Upper lobe of left lung (tissue), 6 donors: Measurements from ENCODE around the gene KIAA0232. TPM values are rescaled to one million over a fixed set of nuclear protein-coding genes. Genes with fewer than 3 reads are reported as not detected.
A peak's percentile ranks its signal among the peaks of the same experiment; 100 is the strongest.

Experiments used
- ATAC-seq, 2 donors: fragments of 200-7000 bp; cut with Tn5 transposase; one replicate each; pipeline ENCODE4 v1.9.1; 2022; ENCODE audit warnings: mild to moderate bottlenecking in 2 of 2, moderate library complexity in 2 of 2; ENCODE audit not compliant: low FRiP score in 2 of 2
- DNase-seq, 2 donors: peaks; one replicate each; pipeline ENCODE4 v3.0.0-alpha.2; 2019 to 2020
- H3K27ac ChIP-seq, 4 donors: fragments of 200-600 bp; sonication (generic); one replicate each; pipeline ENCODE4 v1.5.1; 2016 to 2019
- H3K27me3 ChIP-seq, 4 donors: fragments of 200-600 bp; sonication (generic); one replicate each; pipeline ENCODE4 v1.5.1; 2017 to 2019
- H3K36me3 ChIP-seq, 4 donors: fragments of 200-600 bp; sonication (generic); one replicate each; pipeline ENCODE4 v1.5.1; 2016 to 2019
- H3K4me1 ChIP-seq, 4 donors: fragments of 200-600 bp; sonication (generic); one replicate each; pipeline ENCODE4 v1.5.1; 2018 to 2019
- H3K4me3 ChIP-seq, 4 donors: fragments of 200-600 bp; sonication (generic); one replicate each; pipeline ENCODE4 v1.5.1; 2017 to 2019; ENCODE audit warnings: mild to moderate bottlenecking in 2 of 4, moderate library complexity in 1 of 4
- H3K9me3 ChIP-seq, 4 donors: fragments of 200-600 bp; sonication (generic); one replicate each; pipeline ENCODE4 v1.5.1; 2018 to 2019
- EP300 ChIP-seq, 4 donors: sonication (generic); formaldehyde crosslinking; IDR thresholded peaks; one replicate each; pipeline ENCODE4 v1.5.1; 2017; ENCODE audit warnings: antibody characterized with exemption in 4 of 4, control low read depth in 2 of 4
- POLR2A ChIP-seq, 4 donors: fragments of 450-650 bp; IDR thresholded peaks; one replicate each; pipeline ENCODE4 v1.5.1; 2016 to 2017; ENCODE audit warnings: antibody characterized with exemption in 4 of 4, mild to moderate bottlenecking in 2 of 4
- POLR2AphosphoS5 ChIP-seq, 2 donors: sonication (generic); formaldehyde crosslinking; IDR thresholded peaks; one replicate each; pipeline ENCODE4 v1.5.1; 2017; ENCODE audit warnings: antibody characterized with exemption in 2 of 2
- WGBS, 2 donors: methylation state at CpG; one replicate each; pipeline ENCODE4 v1.1.5; 2017 to 2018; 5-methylcytosine and 5-hydroxymethylcytosine counted together
- total RNA-seq, 6 donors: library from RNA; depleted of rRNA in 4 of 6; stranded (reverse); fragments of >200 nt in 4 of 6; gene quantifications; one replicate each; pipeline versions ENCODE4 v1.1.0 to v1.2.1, GENCODE V29; 2016 to 2021
- TF ChIP-seq, protein P1 (sequence below), 6 experiments: fragments of 450-650 bp in 4 of 6; fragments of 200-600 bp in 2 of 6; sonication (generic) in 2 of 6; IDR thresholded peaks; one replicate each; pipeline ENCODE4 v1.5.1; 2016 to 2019; ENCODE audit warnings: antibody characterized with exemption in 6 of 6
- donor health status: DM: no; HTN: no; CAD: no; lungs with moderate emphysema.
- donor health status: DM: no; HTN: yes; CAD: no; lungs with severe emphysema.

The KIAA0232 gene, protein sequence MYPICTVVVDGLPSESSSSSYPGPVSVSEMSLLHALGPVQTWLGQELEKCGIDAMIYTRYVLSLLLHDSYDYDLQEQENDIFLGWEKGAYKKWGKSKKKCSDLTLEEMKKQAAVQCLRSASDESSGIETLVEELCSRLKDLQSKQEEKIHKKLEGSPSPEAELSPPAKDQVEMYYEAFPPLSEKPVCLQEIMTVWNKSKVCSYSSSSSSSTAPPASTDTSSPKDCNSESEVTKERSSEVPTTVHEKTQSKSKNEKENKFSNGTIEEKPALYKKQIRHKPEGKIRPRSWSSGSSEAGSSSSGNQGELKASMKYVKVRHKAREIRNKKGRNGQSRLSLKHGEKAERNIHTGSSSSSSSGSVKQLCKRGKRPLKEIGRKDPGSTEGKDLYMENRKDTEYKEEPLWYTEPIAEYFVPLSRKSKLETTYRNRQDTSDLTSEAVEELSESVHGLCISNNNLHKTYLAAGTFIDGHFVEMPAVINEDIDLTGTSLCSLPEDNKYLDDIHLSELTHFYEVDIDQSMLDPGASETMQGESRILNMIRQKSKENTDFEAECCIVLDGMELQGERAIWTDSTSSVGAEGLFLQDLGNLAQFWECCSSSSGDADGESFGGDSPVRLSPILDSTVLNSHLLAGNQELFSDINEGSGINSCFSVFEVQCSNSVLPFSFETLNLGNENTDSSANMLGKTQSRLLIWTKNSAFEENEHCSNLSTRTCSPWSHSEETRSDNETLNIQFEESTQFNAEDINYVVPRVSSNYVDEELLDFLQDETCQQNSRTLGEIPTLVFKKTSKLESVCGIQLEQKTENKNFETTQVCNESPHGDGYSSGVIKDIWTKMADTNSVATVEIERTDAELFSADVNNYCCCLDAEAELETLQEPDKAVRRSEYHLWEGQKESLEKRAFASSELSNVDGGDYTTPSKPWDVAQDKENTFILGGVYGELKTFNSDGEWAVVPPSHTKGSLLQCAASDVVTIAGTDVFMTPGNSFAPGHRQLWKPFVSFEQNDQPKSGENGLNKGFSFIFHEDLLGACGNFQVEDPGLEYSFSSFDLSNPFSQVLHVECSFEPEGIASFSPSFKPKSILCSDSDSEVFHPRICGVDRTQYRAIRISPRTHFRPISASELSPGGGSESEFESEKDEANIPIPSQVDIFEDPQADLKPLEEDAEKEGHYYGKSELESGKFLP (N-terminal part only)
- total RNA-seq, result 10 to 100 TPM; 22.6 to 45.0 (median 24.4) TPM

DNA sequence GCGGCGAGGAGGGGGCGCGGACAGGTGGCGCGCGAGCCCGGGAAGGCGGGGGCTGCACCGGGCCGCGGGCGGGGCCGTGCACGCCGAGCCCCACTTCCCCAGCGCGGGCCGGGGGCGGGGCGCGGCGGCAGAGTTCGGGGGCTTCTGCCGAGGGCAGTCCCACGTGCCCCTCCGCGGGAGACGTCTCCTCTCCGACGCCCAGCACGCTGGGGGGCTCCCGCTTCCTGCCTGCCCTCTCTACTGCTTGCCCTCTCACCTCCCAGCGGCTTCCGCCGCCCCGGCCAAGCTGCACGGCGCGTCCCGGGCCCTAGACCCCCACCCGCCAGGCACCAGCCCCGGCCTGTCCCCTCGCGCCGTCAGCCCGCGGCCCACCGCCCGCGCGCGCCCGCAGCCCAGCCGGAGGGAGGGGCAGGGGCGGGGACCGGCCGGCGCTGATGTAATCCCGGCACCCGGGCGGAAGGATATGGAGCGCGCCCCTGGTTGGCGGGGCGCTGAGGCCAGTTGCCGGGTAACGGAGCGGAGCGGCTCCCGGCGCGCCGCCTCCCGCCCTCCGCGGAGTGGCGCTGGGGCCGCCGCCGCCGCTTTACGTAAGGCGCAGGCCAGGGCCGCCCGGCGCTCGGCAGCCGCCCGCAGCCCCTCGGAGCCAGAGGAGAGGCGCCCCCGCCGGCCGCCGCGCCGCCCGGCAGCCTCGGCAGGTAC, at the start of gene KIAA0232:
KIAA0232 (plus strand) TSS at position 581 of the 699 bp plus-strand sequence. CDS start 41,727 bp downstream, outside the sequence.
- H3K36me3 ChIP-seq, result peaks cover 0 to 3% (median 0%) of the 10 kb centered on the region in 4 donors
- TF ChIP-seq POLR2A (IDR thresholded peaks at IDR 0.05) (peak in 3 of 4 donors; percentile 53 to 88 (median 81)), EP300 (IDR thresholded peaks at IDR 0.05) (peak in 1 of 4 donors; percentile 31), POLR2AphosphoS5 (IDR thresholded peaks at IDR 0.05) (peak; percentile 14 to 81)
- TF ChIP-seq, protein P1, sequence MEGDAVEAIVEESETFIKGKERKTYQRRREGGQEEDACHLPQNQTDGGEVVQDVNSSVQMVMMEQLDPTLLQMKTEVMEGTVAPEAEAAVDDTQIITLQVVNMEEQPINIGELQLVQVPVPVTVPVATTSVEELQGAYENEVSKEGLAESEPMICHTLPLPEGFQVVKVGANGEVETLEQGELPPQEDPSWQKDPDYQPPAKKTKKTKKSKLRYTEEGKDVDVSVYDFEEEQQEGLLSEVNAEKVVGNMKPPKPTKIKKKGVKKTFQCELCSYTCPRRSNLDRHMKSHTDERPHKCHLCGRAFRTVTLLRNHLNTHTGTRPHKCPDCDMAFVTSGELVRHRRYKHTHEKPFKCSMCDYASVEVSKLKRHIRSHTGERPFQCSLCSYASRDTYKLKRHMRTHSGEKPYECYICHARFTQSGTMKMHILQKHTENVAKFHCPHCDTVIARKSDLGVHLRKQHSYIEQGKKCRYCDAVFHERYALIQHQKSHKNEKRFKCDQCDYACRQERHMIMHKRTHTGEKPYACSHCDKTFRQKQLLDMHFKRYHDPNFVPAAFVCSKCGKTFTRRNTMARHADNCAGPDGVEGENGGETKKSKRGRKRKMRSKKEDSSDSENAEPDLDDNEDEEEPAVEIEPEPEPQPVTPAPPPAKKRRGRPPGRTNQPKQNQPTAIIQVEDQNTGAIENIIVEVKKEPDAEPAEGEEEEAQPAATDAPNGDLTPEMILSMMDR (IDR thresholded peaks at IDR 0.05), result peak in 4 of 6 experiments; percentile 41 to 61 (median 42)
- WGBS, 2 donors, result 0 to 6% methylated on average over 3 to 19 of the region's 100 CpGs
- DNase-seq, result peak; percentile 94 to 97
- peak within 1 kb of the TSS; percentile 98 to 100 (median 100) for H3K27ac ChIP-seq
- H3K4me3 ChIP-seq, result peak within 1 kb of the TSS; percentile 96 to 99 (median 98)
- no peaks in the 10 kb centered on the region for H3K27me3 ChIP-seq
- peaks cover 13 to 26% (median 18%) of the 10 kb centered on the region in 4 donors for H3K4me1 ChIP-seq
- ATAC-seq, result peak; percentile 93 to 95
- H3K9me3 ChIP-seq, result no peaks in the 10 kb centered on the region

DNA sequence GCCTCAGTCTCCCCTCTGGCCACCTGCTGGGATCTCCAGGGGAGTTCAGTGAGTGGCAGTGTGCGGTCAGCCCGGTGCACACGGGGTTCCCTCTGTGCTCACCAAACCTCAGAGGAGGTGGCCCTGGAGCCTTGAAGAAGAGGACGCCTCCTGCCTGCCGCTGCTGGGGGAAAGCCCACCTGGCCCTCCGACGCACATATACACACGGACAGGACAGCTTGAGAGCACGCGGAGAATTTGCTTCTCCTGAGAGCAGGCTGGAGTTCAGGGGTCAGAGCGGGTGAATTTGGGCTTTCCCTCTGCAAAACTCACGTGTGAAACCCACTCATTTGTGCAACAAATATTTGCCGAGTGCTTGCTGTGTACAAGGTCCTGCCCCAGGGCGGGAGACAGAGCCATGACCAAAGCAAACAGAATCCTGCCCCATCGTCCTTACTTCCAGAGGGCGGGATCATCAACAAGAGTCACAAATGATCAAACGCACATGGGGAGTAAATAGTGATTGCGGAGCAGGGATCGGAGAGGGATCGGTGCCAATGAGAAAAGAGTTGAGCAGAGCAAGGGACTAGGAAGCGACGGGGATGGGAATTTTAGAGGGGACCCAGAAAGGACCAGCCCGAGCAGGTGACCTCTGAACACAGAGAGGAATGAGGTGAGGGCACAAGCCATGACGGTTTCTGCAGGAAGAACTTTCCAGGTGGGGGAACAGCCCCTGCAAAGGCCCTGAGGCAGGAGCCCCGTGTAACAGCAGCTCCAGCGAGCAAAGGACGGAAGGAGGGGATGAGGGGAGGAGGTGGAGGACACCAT, 49.0 kb upstream of the KIAA0232 start:
- Histone ChIP-seq H3K27ac (peak overlapping the region in 2 of 4 donors; percentile 3 to 53), H3K36me3 (no peaks in the 10 kb centered on the region), H3K27me3 (no peaks in the 10 kb centered on the region), H3K9me3 (no peaks in the 10 kb centered on the region), H3K4me1 (peaks cover 4 to 11% (median 7%) of the 10 kb centered on the region in 4 donors), H3K4me3 (no peak overlapping the region)
- no peak for TF ChIP-seq EP300 (IDR thresholded peaks at IDR 0.05)
- no peak for TF ChIP-seq POLR2A (IDR thresholded peaks at IDR 0.05)
- no peak for TF ChIP-seq POLR2AphosphoS5 (IDR thresholded peaks at IDR 0.05)
- TF ChIP-seq, protein P1 (IDR thresholded peaks at IDR 0.05), result no peak
- WGBS, 2 donors, result 81 to 82% methylated on average over 27 of the region's 27 CpGs
- DNase-seq, result peak in 1 of 2 donors; percentile 52
- ATAC-seq, result no peak

DNA sequence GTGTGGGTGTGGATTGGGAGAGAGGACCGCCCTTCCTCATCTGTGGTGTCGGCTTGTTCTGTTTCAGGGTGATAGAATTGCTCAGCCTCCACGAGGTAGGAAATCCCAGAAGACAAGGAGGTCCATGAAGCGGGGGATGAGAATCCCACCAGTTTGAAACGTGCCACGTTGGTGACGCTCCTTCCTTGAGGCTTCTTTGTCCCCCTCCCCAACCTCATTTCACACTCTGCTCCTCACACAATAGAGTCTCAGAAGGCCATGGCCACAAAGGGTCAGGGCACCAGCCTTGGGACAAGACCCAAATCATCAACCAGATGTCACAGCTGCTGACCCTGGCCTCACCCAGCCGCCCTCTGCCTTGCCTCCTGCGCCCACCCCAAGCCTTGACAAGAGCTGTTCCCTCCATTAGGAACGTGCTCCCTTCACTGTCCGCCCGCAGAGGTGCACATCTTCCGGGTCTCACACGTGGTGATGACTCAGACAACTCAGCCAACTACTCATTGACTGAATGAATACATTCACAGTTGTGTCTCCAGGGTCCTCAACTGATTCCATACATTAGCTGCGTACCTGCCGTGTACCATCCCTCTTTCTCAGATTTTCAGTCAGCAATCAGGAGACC, 48.3 kb upstream of the KIAA0232 start:
- ATAC-seq (no peak), DNase-seq (peak in 1 of 2 donors; percentile 50)
- no peak overlapping the region for H3K27ac ChIP-seq
- no peaks in the 10 kb centered on the region for H3K9me3 ChIP-seq
- H3K27me3 ChIP-seq, result no peaks in the 10 kb centered on the region
- no peaks in the 10 kb centered on the region for H3K36me3 ChIP-seq
- WGBS, 2 donors, result 80 to 82% methylated on average over 16 of the region's 16 CpGs
- H3K4me1 ChIP-seq, result peaks cover 4 to 11% (median 7%) of the 10 kb centered on the region in 4 donors
- no peak overlapping the region for H3K4me3 ChIP-seq
- no peak for TF ChIP-seq POLR2AphosphoS5 (IDR thresholded peaks at IDR 0.05)
- TF ChIP-seq, protein P1 (IDR thresholded peaks at IDR 0.05), result no peak
- no peak for TF ChIP-seq EP300 (IDR thresholded peaks at IDR 0.05)
- TF ChIP-seq POLR2A (IDR thresholded peaks at IDR 0.05), result no peak
